Glutamatergic neuron (in vitro differentiated cells): ENCODE measurements around the gene ATXN2L. TPM values are rescaled to one million over a fixed set of nuclear protein-coding genes. Genes with fewer than 3 reads are reported as not detected.

Experiments used
- DNase-seq: peaks from one replicate; pipeline ENCODE4 v3.0.0; 2022
- H3K27ac Mint-ChIP-seq: one replicate; pipeline ENCODE4 v1.8.0; 2020; ENCODE audit warnings: mild to moderate bottlenecking, mixed read lengths, inconsistent platforms; ENCODE audit not compliant: unreplicated experiment
- H3K27me3 Mint-ChIP-seq: one replicate; pipeline ENCODE4 v1.8.0; 2020; ENCODE audit warnings: mild to moderate bottlenecking, moderate library complexity, mixed read lengths, inconsistent platforms; ENCODE audit not compliant: unreplicated experiment
- H3K36me3 Mint-ChIP-seq: one replicate; pipeline ENCODE4 v1.8.0; 2020; ENCODE audit warnings: mild to moderate bottlenecking, mixed read lengths, inconsistent platforms; ENCODE audit not compliant: unreplicated experiment
- H3K4me1 Mint-ChIP-seq: one replicate; pipeline ENCODE4 v1.8.0; 2020; ENCODE audit warnings: mild to moderate bottlenecking, low read depth, mixed read lengths, inconsistent platforms; ENCODE audit not compliant: unreplicated experiment
- H3K4me3 Mint-ChIP-seq: one replicate; pipeline ENCODE4 v1.8.0; 2020; ENCODE audit warnings: mild to moderate bottlenecking, mixed read lengths, inconsistent platforms; ENCODE audit not compliant: unreplicated experiment
- H3K9me3 Mint-ChIP-seq: one replicate; pipeline ENCODE4 v1.8.0; 2020; ENCODE audit warnings: mild to moderate bottlenecking, moderate library complexity, mixed read lengths, inconsistent platforms; ENCODE audit not compliant: unreplicated experiment
- CTCF ChIP-seq: fragments of 200-600 bp; sonication (generic); IDR thresholded peaks from one replicate; pipeline ENCODE4 v1.5.0; 2021; ENCODE audit not compliant: partially characterized antibody, unreplicated experiment
- total RNA-seq: library from RNA; stranded (reverse); fragmentation: NEBNext Ultra II Directional; extraction: Animal tissue kit (Norgen Biotek cat#: 25700); gene quantifications from one replicate; pipeline ENCODE4 v1.2.1, GENCODE V29; 2021; ENCODE audit not compliant: unreplicated experiment

ATXN2L gene
- total RNA-seq, 1 donor from 2014 or later = 261 TPM

- no peak for DNase-seq
- H3K4me1 Mint-ChIP-seq = peaks cover 10% of the 10 kb centered on the region
- H3K36me3 Mint-ChIP-seq = peaks cover 4% of the 10 kb centered on the region
- TF ChIP-seq CTCF = no peak
- H3K9me3 Mint-ChIP-seq = peaks cover 3% of the 10 kb centered on the region
- peaks cover 3% of the 10 kb centered on the region for H3K27me3 Mint-ChIP-seq
- H3K27ac Mint-ChIP-seq = no peak overlapping the region
- H3K4me3 Mint-ChIP-seq = peak overlapping the region; percentile 89
These were observed 21.6 kb downstream of the ATXN2L start for GRCh38 chr16:28844226-28844885.

- peaks cover 10% of the 10 kb centered on the region for H3K4me1 Mint-ChIP-seq
- peak overlapping the region; percentile 89 for H3K4me3 Mint-ChIP-seq
- H3K27ac Mint-ChIP-seq = peak overlapping the region; percentile 81
- no peak for DNase-seq
- H3K9me3 Mint-ChIP-seq = peaks cover 3% of the 10 kb centered on the region
- no peak for TF ChIP-seq CTCF
- H3K27me3 Mint-ChIP-seq = peaks cover 3% of the 10 kb centered on the region
- H3K36me3 Mint-ChIP-seq = peaks cover 4% of the 10 kb centered on the region
These were observed 22.5 kb downstream of the ATXN2L start for GRCh38 chr16:28845293-28845692.

GRCh38 chr16:28845761-28846079 is 22.9 kb downstream of the ATXN2L start:
- H3K27ac Mint-ChIP-seq = peak overlapping the region; percentile 81
- peaks cover 3% of the 10 kb centered on the region for H3K27me3 Mint-ChIP-seq
- peaks cover 10% of the 10 kb centered on the region for H3K4me1 Mint-ChIP-seq
- H3K36me3 Mint-ChIP-seq = peaks cover 4% of the 10 kb centered on the region
- no peak for TF ChIP-seq CTCF
- H3K9me3 Mint-ChIP-seq = peaks cover 3% of the 10 kb centered on the region
- DNase-seq = no peak
- peak overlapping the region; percentile 89 for H3K4me3 Mint-ChIP-seq

- Mint-ChIP-seq H3K27ac (peak within 1 kb of the TSS; percentile 87), H3K4me1 (peaks cover 10% of the 10 kb centered on the region), H3K27me3 (peaks cover 3% of the 10 kb centered on the region)
These were observed 23.5 kb downstream of the ATXN2L start, which contains the start of gene TUFM for GRCh38 chr16:28846080-28846932. TUFM (minus strand) TSS chr16:28846348; CDS start chr16:28846269, 79 bp downstream.

More at GRCh38 chr16:28846080-28846932, 23.5 kb downstream of the ATXN2L start, which contains the start of gene TUFM:
- H3K9me3 Mint-ChIP-seq = peaks cover 3% of the 10 kb centered on the region
- peaks cover 4% of the 10 kb centered on the region for H3K36me3 Mint-ChIP-seq
- peak; percentile 61 for TF ChIP-seq CTCF
- peak; percentile 98 for DNase-seq
- peak within 1 kb of the TSS; percentile 89 for H3K4me3 Mint-ChIP-seq
